ENCODE data around the gene SLC26A6. TPM values are rescaled to one million over a fixed set of nuclear protein-coding genes. Genes with fewer than 3 reads are reported as not detected.
A peak's percentile ranks its signal among the peaks of the same experiment; 100 is the strongest.

Gene SLC26A6
- total and polyA plus RNA-seq, 2 of the 13 experiments (the other 11 are each of a cell fraction or from before 2014, with no cell fraction given), result 40.7 to 184 TPM

- TF ChIP-seq HNF1A (IDR thresholded peaks at IDR 0.05; ENCODE audit: low read depth), result no peak
- peak; percentile 93 for TF ChIP-seq HNF1A (CRISPR knock-in tag; IDR thresholded peaks at IDR 0.05; ENCODE audit: borderline replicate concordance)
- no peak for TF ChIP-seq CEBPZ (IDR thresholded peaks at IDR 0.05; ENCODE audit: low read length)
- no peak for TF ChIP-seq POLR2AphosphoS2 (IDR thresholded peaks at IDR 0.05; ENCODE audit: low read depth, low read length)
- TF ChIP-seq ZNF354B (CRISPR knock-in tag; IDR thresholded peaks at IDR 0.05), result peak; percentile 100
- peak; percentile 100 for TF ChIP-seq MEIS2 (CRISPR knock-in tag; IDR thresholded peaks at IDR 0.05)
- TF ChIP-seq ATF5 (CRISPR knock-in tag; IDR thresholded peaks at IDR 0.05; ENCODE audit: low read depth), result peak; percentile 100
- TF ChIP-seq PCBP2 (optimal IDR thresholded peaks at IDR 0.05; ENCODE audit: low read depth, low read length, poor library complexity, severe bottlenecking), result no peak
- TF ChIP-seq MXD1 (CRISPR knock-in tag; IDR thresholded peaks at IDR 0.05), result peak; percentile 100
- TF ChIP-seq ARNT (IDR thresholded peaks at IDR 0.05), result no peak
- peak; percentile 100 for TF ChIP-seq HOXA5 (CRISPR knock-in tag; IDR thresholded peaks at IDR 0.05)
- peak; percentile 100 for TF ChIP-seq ZNF788 (CRISPR knock-in tag; IDR thresholded peaks at IDR 0.05; ENCODE audit: borderline replicate concordance)
- no peak for TF ChIP-seq CBX2 (IDR thresholded peaks at IDR 0.05; ENCODE audit: low read depth, low read length)
- peak; percentile 97; the same call in 1 of the 2 replicates for TF ChIP-seq CBX2 (CRISPR knock-in tag; IDR thresholded peaks at IDR 0.05; ENCODE audit: low read depth)
- peak; percentile 88 for TF ChIP-seq UBTF (CRISPR knock-in tag; IDR thresholded peaks at IDR 0.05)
- peak; percentile 100 for TF ChIP-seq ARHGAP35 (CRISPR knock-in tag; IDR thresholded peaks at IDR 0.05; ENCODE audit: borderline replicate concordance)
- TF ChIP-seq ZNF234 (CRISPR knock-in tag; conservative IDR thresholded peaks at IDR 0.05), result peak; percentile 100
- peak; percentile 100 for TF ChIP-seq ZNF773 (CRISPR knock-in tag; IDR thresholded peaks at IDR 0.05; ENCODE audit: borderline replicate concordance)
- TF ChIP-seq TCF7 (IDR thresholded peaks at IDR 0.05; ENCODE audit: low read depth), result no peak
- peak; percentile 58 for TF ChIP-seq CBX1 (IDR thresholded peaks at IDR 0.05; ENCODE audit: low read depth)
Observed at GRCh38 chr3:48661501-48662144, 26.4 kb upstream of the SLC26A6 start (continued).

Data from HepG2 (cell line).